C4-2B (cell line): ENCODE measurements around the gene DIPK1C.
A peak's percentile ranks its signal among the peaks of the same experiment; 100 is the strongest.

Experiments used
- H3K27ac ChIP-seq: fragments of 450-650 bp; 2 replicates; pipeline ENCODE4 v1.5.1; 2017
- ZFX ChIP-seq: fragments of 450-650 bp; IDR thresholded peaks from 2 replicates; pipeline ENCODE4 v1.6.1; 2017
- TF ChIP-seq, protein P1 (sequence below): fragments of 450-650 bp; conservative IDR thresholded peaks from 2 replicates; pipeline ENCODE4 v1.5.1; 2017; ENCODE audit warnings: mild to moderate bottlenecking

DIPK1C gene

GRCh38 chr18:74480149-74480651, 23.1 kb upstream of the DIPK1C start:
- H3K27ac ChIP-seq = no peak overlapping the region
- TF ChIP-seq, protein P1, sequence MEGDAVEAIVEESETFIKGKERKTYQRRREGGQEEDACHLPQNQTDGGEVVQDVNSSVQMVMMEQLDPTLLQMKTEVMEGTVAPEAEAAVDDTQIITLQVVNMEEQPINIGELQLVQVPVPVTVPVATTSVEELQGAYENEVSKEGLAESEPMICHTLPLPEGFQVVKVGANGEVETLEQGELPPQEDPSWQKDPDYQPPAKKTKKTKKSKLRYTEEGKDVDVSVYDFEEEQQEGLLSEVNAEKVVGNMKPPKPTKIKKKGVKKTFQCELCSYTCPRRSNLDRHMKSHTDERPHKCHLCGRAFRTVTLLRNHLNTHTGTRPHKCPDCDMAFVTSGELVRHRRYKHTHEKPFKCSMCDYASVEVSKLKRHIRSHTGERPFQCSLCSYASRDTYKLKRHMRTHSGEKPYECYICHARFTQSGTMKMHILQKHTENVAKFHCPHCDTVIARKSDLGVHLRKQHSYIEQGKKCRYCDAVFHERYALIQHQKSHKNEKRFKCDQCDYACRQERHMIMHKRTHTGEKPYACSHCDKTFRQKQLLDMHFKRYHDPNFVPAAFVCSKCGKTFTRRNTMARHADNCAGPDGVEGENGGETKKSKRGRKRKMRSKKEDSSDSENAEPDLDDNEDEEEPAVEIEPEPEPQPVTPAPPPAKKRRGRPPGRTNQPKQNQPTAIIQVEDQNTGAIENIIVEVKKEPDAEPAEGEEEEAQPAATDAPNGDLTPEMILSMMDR = no peak
- TF ChIP-seq ZFX = no peak

- no peak overlapping the region for H3K27ac ChIP-seq
- no peak for TF ChIP-seq ZFX
- TF ChIP-seq, protein P1 = no peak
Observed at GRCh38 chr18:74479486-74480148, 22.5 kb upstream of the DIPK1C start.

DNA sequence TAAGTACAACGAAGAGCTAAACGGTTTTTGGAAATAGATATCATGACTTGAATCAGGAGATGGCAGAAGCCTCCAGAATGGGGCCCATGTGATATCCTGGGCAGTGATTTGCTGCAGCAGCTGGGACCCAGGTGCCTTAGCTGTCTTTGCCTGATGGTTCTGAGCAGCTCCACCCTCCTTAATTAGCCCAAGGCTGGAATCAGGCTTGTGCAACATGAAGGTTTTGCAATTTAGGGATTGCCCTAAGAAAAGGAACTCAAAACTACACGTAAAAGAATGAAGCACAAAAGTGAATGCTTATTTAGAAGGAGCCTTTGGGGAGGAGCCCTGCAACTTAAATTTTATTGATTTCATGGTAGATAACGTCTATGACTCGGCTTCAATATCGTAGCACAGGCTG, 21.8 kb upstream of the DIPK1C start:
- TF ChIP-seq ZFX = no peak
- TF ChIP-seq, protein P1 = no peak
- H3K27ac ChIP-seq = no peak overlapping the region

DNA sequence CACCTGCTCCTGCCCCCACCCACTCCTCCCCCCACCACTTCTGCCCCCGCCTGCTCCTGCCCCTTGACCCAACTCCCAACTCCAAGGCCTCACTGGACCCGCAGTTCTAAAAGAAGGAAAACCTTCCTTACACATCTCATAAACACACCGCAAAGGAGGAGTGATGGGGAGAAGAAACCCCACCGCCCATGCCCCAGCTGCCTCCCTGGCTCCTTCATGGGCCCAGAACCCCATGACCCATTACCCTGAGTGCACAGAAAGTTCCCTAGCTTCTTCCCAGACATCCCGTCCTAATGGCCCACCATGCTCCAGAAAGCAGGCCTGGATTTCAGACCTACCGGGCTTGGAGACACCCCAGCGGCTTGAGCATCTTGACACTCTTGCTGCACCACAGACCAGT, 21.2 kb upstream of the DIPK1C start:
- TF ChIP-seq, protein P1 = no peak
- TF ChIP-seq ZFX = no peak
- H3K27ac ChIP-seq = no peak overlapping the region

DNA sequence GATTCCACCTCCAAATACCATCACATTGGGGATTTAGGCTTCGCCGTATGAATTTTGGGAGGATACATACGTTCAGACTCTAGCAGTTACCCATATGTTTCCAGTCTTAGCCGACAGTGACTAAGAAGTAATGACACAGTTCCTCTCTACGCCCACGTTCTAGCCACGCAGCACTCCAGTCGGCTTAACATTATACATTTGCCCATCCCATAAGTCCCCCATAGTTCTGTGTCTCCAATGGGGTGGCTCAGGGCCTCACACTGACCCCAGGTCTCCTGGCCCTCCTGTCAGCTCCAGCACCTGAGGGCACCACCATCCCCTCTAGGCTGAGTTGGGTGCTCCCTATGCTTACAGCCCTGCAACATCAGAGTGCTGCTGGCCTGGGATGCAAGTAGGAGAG, 20.7 kb upstream of the DIPK1C start:
- TF ChIP-seq, protein P1 = no peak
- no peak for TF ChIP-seq ZFX
- H3K27ac ChIP-seq = no peak overlapping the region

GRCh38 chr18:74476140-74476539, 19.0 kb upstream of the DIPK1C start:
- H3K27ac ChIP-seq = no peak overlapping the region
- TF ChIP-seq ZFX = no peak
- TF ChIP-seq, protein P1 = peak; percentile 68

DNA sequence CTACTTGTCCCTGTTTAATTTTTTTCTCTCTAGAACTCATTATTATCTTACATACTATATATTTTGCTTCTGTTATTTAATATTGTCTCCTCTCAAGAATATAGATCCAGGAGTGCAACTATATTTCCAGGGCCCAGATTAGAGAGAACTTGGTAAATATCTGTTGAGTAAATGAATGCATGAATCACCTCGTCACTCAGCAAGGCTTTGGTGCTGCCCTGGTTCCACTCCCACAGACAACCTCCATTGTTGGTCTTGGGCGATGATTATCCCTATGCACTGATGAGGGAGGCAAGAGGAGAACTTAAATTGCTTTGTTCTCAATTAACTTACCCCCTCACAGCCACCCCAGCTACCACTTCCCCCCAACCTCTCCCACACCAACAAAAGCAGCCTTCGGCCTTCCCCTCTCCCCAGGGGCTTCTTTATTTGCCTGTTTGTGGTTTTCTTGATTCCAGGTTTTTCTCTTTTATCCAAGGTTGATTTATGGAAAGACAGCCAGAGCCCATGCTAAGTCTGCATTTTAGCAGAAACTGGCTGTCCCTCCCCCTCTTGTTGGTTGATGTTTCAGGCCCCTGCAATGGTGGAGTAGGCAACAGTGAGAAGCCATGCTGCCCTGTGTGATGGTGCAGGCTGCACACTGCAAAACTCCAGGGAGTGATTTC, 17.0 kb upstream of the DIPK1C start:
- H3K27ac ChIP-seq = no peak overlapping the region

More for the DNA sequence above, 17.0 kb upstream of the DIPK1C start:
- no peak for TF ChIP-seq ZFX
- TF ChIP-seq, protein P1 = no peak
